Testis (tissue), 3 donors: Measurements from ENCODE around the gene GNAO1. TPM values are rescaled to one million over a fixed set of nuclear protein-coding genes. Genes with fewer than 3 reads are reported as not detected.

Source experiments
- DNase-seq: peaks from one replicate; pipeline ENCODE4 v3.0.0-alpha.2; 2019
- H3K27ac ChIP-seq, 2 donors: fragments of 200-600 bp; sonication (generic); one replicate each; pipeline ENCODE4 v1.5.1; 2019
- H3K27me3 ChIP-seq: fragments of 200-600 bp; sonication (generic); one replicate; pipeline ENCODE4 v1.5.1; 2019
- H3K36me3 ChIP-seq: fragments of 200-600 bp; sonication (generic); one replicate; pipeline ENCODE4 v1.5.1; 2017; ENCODE audit warnings: low read depth; ENCODE audit errors: missing control alignments
- H3K4me1 ChIP-seq: fragments of 200-600 bp; sonication (generic); one replicate; pipeline ENCODE4 v1.5.1; 2019
- H3K4me3 ChIP-seq, 2 donors: fragments of 200-600 bp; sonication (generic); one replicate each; pipeline ENCODE4 v1.5.1; 2017 to 2019
- H3K9me3 ChIP-seq: fragments of 200-600 bp; sonication (generic); one replicate; pipeline ENCODE4 v1.5.1; 2017
- CTCF ChIP-seq, 3 experiments: fragments of 450-650 bp in 2 of 3; fragments of 200-600 bp in 1 of 3; sonication (generic) in 1 of 3; IDR thresholded peaks; one replicate each; pipeline ENCODE4 v1.5.1; 2016 to 2019; ENCODE audit warnings: antibody characterized with exemption in 3 of 3, mild to moderate bottlenecking in 2 of 3, moderate library complexity in 1 of 3
- POLR2A ChIP-seq: fragments of 450-650 bp; IDR thresholded peaks from one replicate; pipeline ENCODE4 v1.6.1; 2017; ENCODE audit warnings: antibody characterized with exemption, mild to moderate bottlenecking, moderate library complexity
- WGBS, 2 donors: methylation state at CpG; one replicate each; pipeline ENCODE4 v1.1.5; 2018; 5-methylcytosine and 5-hydroxymethylcytosine counted together
- intact Hi-C: fragments of 100-400 bp; cut with DNase I; formaldehyde crosslinking; loops from one replicate; pipeline ENCODE4 v1.15.1; 2023; ENCODE audit warnings: low total_unique reads
- polyA plus RNA-seq: library from polyadenylated mRNA; stranded (reverse); fragments of 350-450 nt; fragmentation: Illumina TruSeq; extraction: RNeasy Lipid Tissue Mini Kit (QIAGEN cat#74804); gene quantifications from one replicate; pipeline ENCODE4 v1.2.3, GENCODE V29; 2014; ENCODE audit warnings: low read depth, low replicate concordance; ENCODE audit not compliant: insufficient read depth
- total RNA-seq, 2 donors: library from RNA; depleted of rRNA; stranded (reverse); fragments of >200 nt; gene quantifications; one replicate each; pipeline ENCODE4 v1.2.3, GENCODE V29; 2016

Gene GNAO1
- total and polyA plus RNA-seq, 3 donors from 2014 or later = 28.6 to 37.1 (median 33.3) TPM

DNA sequence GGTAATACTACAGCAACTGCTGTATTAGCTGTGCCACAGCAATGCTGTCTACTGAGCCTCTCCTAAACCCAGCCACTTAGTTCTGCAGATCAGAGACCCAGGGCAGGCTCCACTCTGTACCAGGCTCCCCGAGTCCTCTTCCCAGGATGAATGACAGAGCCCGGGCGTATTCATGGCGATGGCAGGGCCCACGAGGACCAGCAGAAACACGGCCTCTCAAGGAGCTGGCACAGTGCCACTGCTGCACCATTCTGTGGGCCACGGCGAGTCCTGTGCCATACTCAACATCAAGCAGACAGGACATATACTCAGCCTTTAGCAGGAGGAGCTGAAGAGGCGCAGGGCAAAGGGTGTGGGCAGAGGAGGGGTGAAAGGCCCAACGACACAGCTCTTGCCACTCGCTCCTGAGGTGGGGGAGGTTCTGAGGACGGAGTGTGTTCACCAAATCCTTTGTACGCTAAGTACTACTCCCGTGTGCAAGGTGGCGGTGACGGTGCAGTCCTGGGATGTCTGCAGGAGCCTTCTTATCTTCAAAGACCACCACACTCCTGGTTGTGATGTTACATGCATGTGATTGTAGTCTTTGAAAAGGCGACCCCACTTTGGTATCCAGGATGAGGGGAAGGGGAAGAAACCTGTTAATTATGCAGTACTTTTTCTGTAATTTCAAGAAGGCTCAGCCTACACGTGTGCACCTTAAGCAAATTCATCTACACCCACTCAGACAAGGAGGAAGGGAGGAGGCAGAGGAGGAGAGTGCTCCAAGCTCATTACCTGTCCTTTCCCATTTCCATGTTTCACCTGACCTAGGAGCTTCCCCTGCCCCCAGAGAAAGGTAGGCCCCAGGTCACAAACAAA is 136.0 kb downstream of the GNAO1 start:
- TF ChIP-seq CTCF (IDR thresholded peaks at IDR 0.05) (no peak), POLR2A (no peak)
- 82 to 89% methylated on average over 12 to 18 of the region's 18 CpGs for WGBS, 2 donors
- Histone ChIP-seq H3K4me1 (no peaks in the 10 kb centered on the region), H3K27me3 (no peaks in the 10 kb centered on the region), H3K36me3 (no peaks in the 10 kb centered on the region), H3K27ac (no peak overlapping the region), H3K4me3 (no peak overlapping the region), H3K9me3 (no peaks in the 10 kb centered on the region)
- no peak for DNase-seq
- intact Hi-C loops = no loop called here

GRCh38 chr16:56327929-56328258 is 136.6 kb downstream of the GNAO1 start:
- Histone ChIP-seq H3K4me3 (no peak overlapping the region), H3K36me3 (no peaks in the 10 kb centered on the region), H3K27ac (no peak overlapping the region), H3K27me3 (no peaks in the 10 kb centered on the region), H3K4me1 (no peaks in the 10 kb centered on the region), H3K9me3 (no peaks in the 10 kb centered on the region)
- WGBS, 2 donors = 66 to 89% methylated on average over 6 of the region's 6 CpGs
- intact Hi-C loops = no loop called here
- no peak for TF ChIP-seq POLR2A
- DNase-seq = no peak

GRCh38 chr16:56328276-56329022 is 137.2 kb downstream of the GNAO1 start:
- no peak for DNase-seq
- intact Hi-C loops = no loop called here
- 89 to 97% methylated on average over 19 to 22 of the region's 22 CpGs for WGBS, 2 donors
- Histone ChIP-seq H3K36me3 (no peaks in the 10 kb centered on the region), H3K27ac (no peak overlapping the region), H3K4me1 (no peaks in the 10 kb centered on the region), H3K27me3 (no peaks in the 10 kb centered on the region), H3K9me3 (no peaks in the 10 kb centered on the region), H3K4me3 (no peak overlapping the region)
- TF ChIP-seq POLR2A = no peak
- TF ChIP-seq CTCF (IDR thresholded peaks at IDR 0.05) = no peak

- Histone ChIP-seq H3K36me3 (no peaks in the 10 kb centered on the region), H3K27ac (no peak overlapping the region)
- intact Hi-C loops = no loop called here
Measured at GRCh38 chr16:56329887-56330286, 138.6 kb downstream of the GNAO1 start.

More at GRCh38 chr16:56329887-56330286, 138.6 kb downstream of the GNAO1 start:
- no peak for TF ChIP-seq POLR2A
- no peak for TF ChIP-seq CTCF (IDR thresholded peaks at IDR 0.05)
- DNase-seq = no peak
- 89 to 94% methylated on average over 9 of the region's 9 CpGs for WGBS, 2 donors
- Histone ChIP-seq H3K4me1 (no peaks in the 10 kb centered on the region), H3K27me3 (no peaks in the 10 kb centered on the region), H3K9me3 (no peaks in the 10 kb centered on the region), H3K4me3 (no peak overlapping the region)
